Duodenal mucosa (tissue), 2 donors: ENCODE data around the gene ZNF804A.

Experiments
- H3K27ac ChIP-seq: one replicate; pipeline ENCODE4 v1.7.0; 2013; ENCODE audit warnings: low read depth, low read length
- H3K27me3 ChIP-seq, 2 donors: one replicate each; pipeline ENCODE4 v1.7.0; 2013; ENCODE audit warnings: low read length in 2 of 2, control low read depth in 1 of 2; ENCODE audit not compliant: insufficient read depth in 2 of 2, control insufficient read depth in 1 of 2
- H3K36me3 ChIP-seq, 2 donors: one replicate each; pipeline ENCODE4 v1.7.0; 2013; ENCODE audit warnings: low read length in 2 of 2, control low read depth in 1 of 2; ENCODE audit not compliant: insufficient read depth in 2 of 2, control insufficient read depth in 1 of 2
- H3K4me1 ChIP-seq, 2 donors: one replicate each; pipeline ENCODE4 v1.7.0; 2013; ENCODE audit warnings: low read length in 2 of 2, control low read depth in 1 of 2; ENCODE audit not compliant: insufficient read depth in 2 of 2, control insufficient read depth in 1 of 2
- H3K4me3 ChIP-seq, 2 donors: one replicate each; pipeline ENCODE4 v1.7.0; 2013; ENCODE audit warnings: low read length in 2 of 2, low read depth in 1 of 2
- H3K9ac ChIP-seq, 2 donors: one replicate each; pipeline ENCODE4 v1.7.0; 2013; ENCODE audit warnings: low read length in 2 of 2, low read depth in 1 of 2
- H3K9me3 ChIP-seq, 2 donors: one replicate each; pipeline ENCODE4 v1.7.0; 2013; ENCODE audit warnings: low read length in 2 of 2, control low read depth in 1 of 2; ENCODE audit not compliant: control insufficient read depth in 1 of 2

The ZNF804A gene

GRCh38 chr2:184696644-184697043 is 98.3 kb downstream of the ZNF804A start:
- Histone ChIP-seq H3K36me3 (no peaks in the 10 kb centered on the region), H3K4me3 (no peak overlapping the region), H3K27ac (no peak overlapping the region), H3K9me3 (no peaks in the 10 kb centered on the region), H3K4me1 (no peaks in the 10 kb centered on the region), H3K9ac (no peak overlapping the region), H3K27me3 (no peaks in the 10 kb centered on the region)

- no peak overlapping the region for H3K4me3 ChIP-seq
- H3K4me1 ChIP-seq, result no peaks in the 10 kb centered on the region
- no peaks in the 10 kb centered on the region for H3K9me3 ChIP-seq
- no peak overlapping the region for H3K9ac ChIP-seq
- no peaks in the 10 kb centered on the region for H3K27me3 ChIP-seq
- no peaks in the 10 kb centered on the region for H3K36me3 ChIP-seq
- no peak overlapping the region for H3K27ac ChIP-seq
Measured at GRCh38 chr2:184698476-184698875, 100.1 kb downstream of the ZNF804A start.

GRCh38 chr2:184721881-184722280 is 123.6 kb downstream of the ZNF804A start:
- no peaks in the 10 kb centered on the region for H3K27me3 ChIP-seq
- no peaks in the 10 kb centered on the region for H3K36me3 ChIP-seq
- no peak overlapping the region for H3K9ac ChIP-seq
- H3K4me3 ChIP-seq, result no peak overlapping the region
- peaks cover 2 to 5% of the 10 kb centered on the region in 2 donors for H3K9me3 ChIP-seq
- H3K4me1 ChIP-seq, result no peaks in the 10 kb centered on the region
- no peak overlapping the region for H3K27ac ChIP-seq

GRCh38 chr2:184727813-184728212 is 129.5 kb downstream of the ZNF804A start:
- H3K27me3 ChIP-seq, result no peaks in the 10 kb centered on the region
- H3K9me3 ChIP-seq, result no peaks in the 10 kb centered on the region
- H3K4me3 ChIP-seq, result no peak overlapping the region

GRCh38 chr2:184728411-184728810 is 130.1 kb downstream of the ZNF804A start:
- Histone ChIP-seq H3K4me1 (no peaks in the 10 kb centered on the region), H3K9me3 (no peaks in the 10 kb centered on the region), H3K36me3 (no peaks in the 10 kb centered on the region), H3K4me3 (no peak overlapping the region), H3K27me3 (no peaks in the 10 kb centered on the region), H3K27ac (no peak overlapping the region), H3K9ac (no peak overlapping the region)

More at GRCh38 chr2:184727813-184728212, 129.5 kb downstream of the ZNF804A start:
- Histone ChIP-seq H3K9ac (no peak overlapping the region), H3K27ac (no peak overlapping the region), H3K4me1 (no peaks in the 10 kb centered on the region), H3K36me3 (no peaks in the 10 kb centered on the region)

- H3K4me3 ChIP-seq, result no peak overlapping the region
- no peak overlapping the region for H3K9ac ChIP-seq
- H3K9me3 ChIP-seq, result no peaks in the 10 kb centered on the region
- H3K4me1 ChIP-seq, result no peaks in the 10 kb centered on the region
- H3K36me3 ChIP-seq, result no peaks in the 10 kb centered on the region
- no peaks in the 10 kb centered on the region for H3K27me3 ChIP-seq
- H3K27ac ChIP-seq, result no peak overlapping the region
Measured at GRCh38 chr2:184729581-184729980, 131.3 kb downstream of the ZNF804A start.

- Histone ChIP-seq H3K4me1 (no peaks in the 10 kb centered on the region), H3K27me3 (no peaks in the 10 kb centered on the region)
Measured at GRCh38 chr2:184730288-184730687, 132.0 kb downstream of the ZNF804A start.

GRCh38 chr2:184734338-184734737 is 136.0 kb downstream of the ZNF804A start:
- Histone ChIP-seq H3K27me3 (no peaks in the 10 kb centered on the region), H3K27ac (no peak overlapping the region), H3K4me3 (no peak overlapping the region), H3K9ac (no peak overlapping the region), H3K36me3 (no peaks in the 10 kb centered on the region), H3K9me3 (no peaks in the 10 kb centered on the region), H3K4me1 (no peaks in the 10 kb centered on the region)

More at GRCh38 chr2:184730288-184730687, 132.0 kb downstream of the ZNF804A start:
- Histone ChIP-seq H3K9me3 (no peaks in the 10 kb centered on the region), H3K9ac (no peak overlapping the region), H3K4me3 (no peak overlapping the region), H3K36me3 (no peaks in the 10 kb centered on the region), H3K27ac (no peak overlapping the region)

GRCh38 chr2:184735611-184736010 is 137.3 kb downstream of the ZNF804A start:
- Histone ChIP-seq H3K36me3 (no peaks in the 10 kb centered on the region), H3K9ac (no peak overlapping the region), H3K27me3 (no peaks in the 10 kb centered on the region), H3K27ac (no peak overlapping the region), H3K9me3 (no peaks in the 10 kb centered on the region), H3K4me3 (no peak overlapping the region), H3K4me1 (no peaks in the 10 kb centered on the region)

- no peaks in the 10 kb centered on the region for H3K36me3 ChIP-seq
- no peaks in the 10 kb centered on the region for H3K9me3 ChIP-seq
- H3K9ac ChIP-seq, result no peak overlapping the region
- no peak overlapping the region for H3K4me3 ChIP-seq
- H3K27ac ChIP-seq, result no peak overlapping the region
- no peaks in the 10 kb centered on the region for H3K4me1 ChIP-seq
- no peaks in the 10 kb centered on the region for H3K27me3 ChIP-seq
Measured at GRCh38 chr2:184743096-184743495, 144.8 kb downstream of the ZNF804A start.

GRCh38 chr2:184756161-184756560 is 157.8 kb downstream of the ZNF804A start:
- Histone ChIP-seq H3K9me3 (no peaks in the 10 kb centered on the region), H3K36me3 (no peaks in the 10 kb centered on the region), H3K27me3 (no peaks in the 10 kb centered on the region), H3K9ac (no peak overlapping the region), H3K4me1 (no peaks in the 10 kb centered on the region), H3K4me3 (no peak overlapping the region), H3K27ac (no peak overlapping the region)
